Subcutaneous adipose tissue (tissue), 4 donors: ENCODE data around the gene SETX. TPM values are rescaled to one million over a fixed set of nuclear protein-coding genes. Genes with fewer than 3 reads are reported as not detected.

Experiments used
- CTCF ChIP-seq: fragments of 450-650 bp; IDR thresholded peaks from one replicate; pipeline ENCODE4 v1.5.1; 2016; ENCODE audit warnings: low read depth, mild to moderate bottlenecking, control low read depth, antibody characterized with exemption, moderate library complexity
- total RNA-seq, 4 donors: library from RNA; depleted of rRNA; stranded (reverse); fragments of >200 nt; gene quantifications; one replicate each; pipeline ENCODE4 v1.1.0, GENCODE V29; 2016

Gene SETX
- total RNA-seq, 4 donors from 2014 or later = 66.7 to 94.0 (median 75.6) TPM

- no peak for TF ChIP-seq CTCF
Measured at GRCh38 chr9:132283863-132284262, 70.9 kb downstream of the SETX start.

DNA sequence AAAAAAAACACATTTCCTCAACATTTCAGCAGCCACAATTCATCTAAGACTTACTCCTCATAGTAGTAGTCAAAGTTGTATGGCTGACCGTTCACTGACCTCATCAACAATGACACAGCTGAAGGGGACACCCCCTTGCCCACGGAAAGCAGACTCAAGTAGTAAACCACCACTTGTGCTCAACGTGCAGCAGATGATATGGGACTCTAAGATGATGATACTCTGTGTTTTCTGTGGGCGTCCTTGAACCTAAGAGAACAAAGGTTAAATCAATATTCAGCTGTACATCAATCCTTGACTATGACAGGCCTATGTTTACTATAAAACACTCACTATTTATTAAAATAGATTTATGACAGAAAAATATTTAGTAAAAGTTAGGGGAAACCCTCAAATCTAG is 71.6 kb downstream of the SETX start:
- no peak for TF ChIP-seq CTCF

GRCh38 chr9:132274861-132275260 is 79.9 kb downstream of the SETX start:
- no peak for TF ChIP-seq CTCF

GRCh38 chr9:132268725-132269352 is 85.9 kb downstream of the SETX start:
- TF ChIP-seq CTCF = no peak

DNA sequence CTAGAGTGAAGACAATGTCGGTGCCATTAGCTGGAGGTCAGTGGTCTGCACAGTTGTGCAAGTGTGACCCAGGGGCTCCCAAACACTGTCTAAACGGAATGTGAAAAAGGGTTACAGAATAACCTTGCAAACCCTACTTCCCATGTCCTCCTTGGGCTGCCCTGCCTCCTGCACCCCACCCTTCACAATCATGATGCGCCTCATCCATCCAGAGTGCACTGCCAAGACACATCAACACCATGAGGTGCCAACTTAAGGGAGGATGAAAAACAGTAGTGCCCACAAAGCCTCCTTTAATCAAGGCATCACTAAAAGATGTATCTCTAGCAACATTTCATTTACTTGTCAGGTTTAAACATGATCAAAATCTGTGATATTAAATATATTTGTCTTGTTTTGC is 87.1 kb downstream of the SETX start:
- no peak for TF ChIP-seq CTCF

GRCh38 chr9:132266017-132266416 is 88.8 kb downstream of the SETX start:
- TF ChIP-seq CTCF = no peak

GRCh38 chr9:132260846-132261245 is 93.9 kb downstream of the SETX start:
- no peak for TF ChIP-seq CTCF
